GM12873 (cell line): ENCODE data around the gene RECK.

Experiments used
- CTCF ChIP-seq: IDR thresholded peaks from 2 replicates; pipeline ENCODE4 v1.5.1; 2012; ENCODE audit warnings: low read depth, mild to moderate bottlenecking, moderate library complexity, low read length, control low read depth; ENCODE audit not compliant: insufficient read depth; ENCODE audit errors: missing control alignments

Gene RECK

GRCh38 chr9:36129139-36129538 is 92.4 kb downstream of the RECK start:
- no peak for TF ChIP-seq CTCF

- no peak for TF ChIP-seq CTCF
Observed at GRCh38 chr9:36132086-36132485, 95.4 kb downstream of the RECK start.

GRCh38 chr9:36134761-36135505 is 98.2 kb downstream of the RECK start:
- no peak for TF ChIP-seq CTCF

GRCh38 chr9:36135741-36136271 is 99.1 kb downstream of the RECK start:
- no peak for TF ChIP-seq CTCF

GRCh38 chr9:36136272-36136893 is 99.7 kb downstream of the RECK start, which contains the start of gene GLIPR2:
Gene GLIPR2, plus strand, starts transcription at chr9:36136733. Its CDS starts 46 bp downstream, at chr9:36136779.
- peak; percentile 23 for TF ChIP-seq CTCF

GRCh38 chr9:36136894-36137391 is 100.2 kb downstream of the RECK start:
- TF ChIP-seq CTCF: no peak

- no peak for TF ChIP-seq CTCF
Observed at GRCh38 chr9:36137392-36138004, 100.8 kb downstream of the RECK start.
